DMS153 treated with DMSO at 0.1 percent for 48 hours (cell line): ENCODE data around the gene INVS.
"Not testable (repeated sequence)": the region's sequence is repeated elsewhere in the genome, so short reads cannot be mapped to it uniquely, and the experiment has no call there.

Source experiments
- DNase-seq: peaks from one replicate; lab custom pipeline; 2025; ENCODE audit not compliant: unreplicated experiment; lab: John Stamatoyannopoulos, UW

The INVS gene, protein sequence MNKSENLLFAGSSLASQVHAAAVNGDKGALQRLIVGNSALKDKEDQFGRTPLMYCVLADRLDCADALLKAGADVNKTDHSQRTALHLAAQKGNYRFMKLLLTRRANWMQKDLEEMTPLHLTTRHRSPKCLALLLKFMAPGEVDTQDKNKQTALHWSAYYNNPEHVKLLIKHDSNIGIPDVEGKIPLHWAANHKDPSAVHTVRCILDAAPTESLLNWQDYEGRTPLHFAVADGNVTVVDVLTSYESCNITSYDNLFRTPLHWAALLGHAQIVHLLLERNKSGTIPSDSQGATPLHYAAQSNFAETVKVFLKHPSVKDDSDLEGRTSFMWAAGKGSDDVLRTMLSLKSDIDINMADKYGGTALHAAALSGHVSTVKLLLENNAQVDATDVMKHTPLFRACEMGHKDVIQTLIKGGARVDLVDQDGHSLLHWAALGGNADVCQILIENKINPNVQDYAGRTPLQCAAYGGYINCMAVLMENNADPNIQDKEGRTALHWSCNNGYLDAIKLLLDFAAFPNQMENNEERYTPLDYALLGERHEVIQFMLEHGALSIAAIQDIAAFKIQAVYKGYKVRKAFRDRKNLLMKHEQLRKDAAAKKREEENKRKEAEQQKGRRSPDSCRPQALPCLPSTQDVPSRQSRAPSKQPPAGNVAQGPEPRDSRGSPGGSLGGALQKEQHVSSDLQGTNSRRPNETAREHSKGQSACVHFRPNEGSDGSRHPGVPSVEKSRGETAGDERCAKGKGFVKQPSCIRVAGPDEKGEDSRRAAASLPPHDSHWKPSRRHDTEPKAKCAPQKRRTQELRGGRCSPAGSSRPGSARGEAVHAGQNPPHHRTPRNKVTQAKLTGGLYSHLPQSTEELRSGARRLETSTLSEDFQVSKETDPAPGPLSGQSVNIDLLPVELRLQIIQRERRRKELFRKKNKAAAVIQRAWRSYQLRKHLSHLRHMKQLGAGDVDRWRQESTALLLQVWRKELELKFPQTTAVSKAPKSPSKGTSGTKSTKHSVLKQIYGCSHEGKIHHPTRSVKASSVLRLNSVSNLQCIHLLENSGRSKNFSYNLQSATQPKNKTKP

DNA sequence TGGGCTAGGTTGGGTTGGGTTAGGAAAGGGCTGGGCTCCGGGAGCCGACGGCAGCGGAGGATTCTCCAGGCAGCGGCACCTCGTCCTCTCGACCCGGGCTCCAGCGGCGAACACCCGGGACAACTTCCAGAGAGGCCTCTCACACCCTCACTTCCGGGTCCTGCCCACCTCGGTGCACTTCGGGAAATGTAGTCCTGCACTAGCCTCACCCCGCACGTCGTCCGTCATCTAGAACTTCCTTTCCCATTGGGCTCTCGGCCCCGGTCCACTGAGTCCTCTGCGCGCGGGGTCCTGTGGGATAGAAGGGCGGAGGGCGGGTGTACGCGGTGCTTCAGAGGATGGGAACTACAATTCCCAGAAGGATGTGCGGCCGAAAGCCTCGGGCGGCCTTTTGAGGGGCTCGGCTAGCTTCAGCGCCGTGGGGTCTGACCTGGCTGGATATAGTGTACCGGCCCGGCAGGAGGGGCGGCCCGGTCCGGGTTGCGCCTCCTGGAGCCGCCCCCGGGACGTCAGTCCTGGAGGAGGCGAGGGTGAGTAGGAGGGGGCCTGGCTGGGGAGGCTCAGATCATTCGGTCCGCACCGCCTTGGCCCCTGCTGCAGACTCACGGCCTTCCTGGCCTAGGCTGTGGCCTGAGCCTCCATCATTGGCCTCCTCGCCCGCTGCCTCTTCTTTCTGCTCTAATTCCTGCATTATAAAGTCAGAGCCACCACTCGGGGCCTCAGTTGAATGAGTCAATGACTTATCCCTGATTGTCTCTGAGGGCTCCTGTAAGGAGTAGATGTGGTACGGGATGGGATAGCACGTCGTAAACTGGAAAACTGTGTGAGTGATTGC lies at the start of gene INVS, which contains the start of gene ERP44:
Gene INVS, plus strand, starts transcription at position 357 of the 835 bp plus-strand sequence. CDS start 5,279 bp downstream, outside the sequence.
Gene ERP44, minus strand, starts transcription at position 114 of the 835 bp plus-strand sequence. CDS start 160 bp downstream, outside the sequence.
- peak; percentile 97 for DNase-seq

DNA sequence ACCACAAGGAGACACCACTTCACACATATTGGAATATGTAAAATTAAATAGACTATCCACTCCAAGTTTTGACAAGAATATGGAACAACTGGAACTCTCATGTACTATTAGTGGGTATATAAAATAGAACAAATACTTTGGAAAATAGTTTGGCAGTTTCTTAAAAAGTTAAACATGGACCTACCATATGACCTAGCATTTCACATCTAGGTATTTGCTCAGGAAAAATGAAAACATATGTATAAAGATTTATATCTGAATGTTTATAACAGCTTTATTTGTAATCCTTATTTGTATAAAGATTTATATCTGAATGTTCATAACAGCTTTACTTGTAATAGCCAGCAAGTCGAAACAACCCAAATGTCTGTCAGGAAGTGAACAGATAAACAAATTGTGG lies 49.5 kb upstream of the INVS start:
- DNase-seq: no peak

DNA sequence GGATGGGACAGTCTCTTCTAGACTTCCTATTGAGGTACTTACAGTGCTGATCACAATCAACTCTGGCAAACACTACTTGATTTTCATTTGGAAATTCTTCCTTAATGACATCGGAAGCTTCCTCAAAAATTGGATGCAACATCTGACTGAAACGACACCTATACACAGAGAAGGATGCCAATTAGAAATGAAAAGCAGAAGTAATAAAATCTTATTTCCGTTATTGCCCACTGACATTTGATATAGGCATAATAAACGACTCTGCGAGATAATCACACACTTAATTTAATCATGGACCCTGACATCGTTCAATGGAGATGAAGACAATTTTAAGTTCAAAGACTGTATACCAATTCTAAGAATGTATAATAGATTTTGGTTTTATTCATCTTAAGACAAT lies 46.7 kb upstream of the INVS start:
- no peak for DNase-seq

DNA sequence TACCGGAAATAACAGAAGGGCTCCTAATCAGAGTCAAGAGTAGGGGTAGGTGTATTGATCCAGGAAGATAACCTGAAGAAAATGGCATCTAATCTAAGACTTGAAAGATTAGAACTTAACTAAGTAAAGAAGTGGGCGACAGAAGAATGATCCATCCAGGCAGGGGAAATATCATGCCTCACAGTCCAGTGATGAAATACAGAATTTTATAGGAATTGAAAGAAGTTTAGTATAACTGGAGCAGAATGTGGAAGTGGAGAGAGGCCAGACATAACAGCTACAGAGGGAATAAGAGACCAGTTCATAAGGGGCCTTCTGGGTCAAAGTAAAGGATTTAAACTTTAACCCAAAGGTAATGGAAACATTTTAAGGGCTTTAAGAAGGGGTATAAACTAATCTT lies 42.5 kb upstream of the INVS start:
- DNase-seq: no peak

GRCh38 chr9:100057624-100058023 lies 41.4 kb upstream of the INVS start:
- no peak for DNase-seq

DNA sequence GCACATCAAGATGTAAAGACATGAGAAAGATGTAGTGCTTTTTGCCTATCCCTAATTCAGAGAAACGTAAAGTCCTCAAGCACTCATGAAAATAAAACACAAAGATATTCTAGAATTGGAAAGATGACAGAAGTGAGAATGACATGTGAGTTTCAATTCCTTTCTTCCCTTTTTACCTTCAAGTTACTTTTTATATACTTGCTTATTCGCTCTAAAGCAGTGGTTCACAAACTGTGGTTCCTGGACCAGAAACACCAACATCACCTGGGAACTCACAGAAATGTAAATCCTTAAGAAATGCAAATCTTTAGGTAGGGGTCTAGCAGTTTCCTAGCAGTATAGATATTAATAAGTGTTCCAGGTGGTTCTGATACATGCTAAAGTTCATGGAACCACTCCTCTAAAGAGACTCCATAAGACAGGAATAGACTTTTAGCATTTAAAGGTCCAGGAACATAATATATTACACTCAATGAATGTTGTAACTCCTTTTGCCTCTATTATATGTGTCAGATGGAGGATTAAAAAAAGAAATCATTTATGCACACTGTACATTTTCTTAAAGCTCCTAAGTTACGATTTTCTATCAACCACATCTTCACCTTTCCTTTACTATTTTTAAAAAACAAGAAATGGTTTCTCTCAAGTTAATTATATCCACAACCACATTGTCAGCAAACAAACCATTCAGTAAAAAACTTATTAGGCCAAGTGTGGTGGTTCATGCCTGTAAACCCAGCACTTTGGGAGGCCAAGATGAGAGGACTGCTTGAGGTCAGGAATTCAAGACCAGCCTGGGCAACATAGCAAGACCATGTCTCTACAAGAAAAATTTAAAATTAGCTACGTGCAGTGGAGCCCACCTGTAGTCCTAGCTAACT lies 40.1 kb upstream of the INVS start:
- no peak for DNase-seq

- not testable (repeated sequence) for DNase-seq
Measured at GRCh38 chr9:100062683-100063082, 36.4 kb upstream of the INVS start.

GRCh38 chr9:100063185-100063584 lies 35.9 kb upstream of the INVS start:
- no peak for DNase-seq

- DNase-seq: no peak
Measured at GRCh38 chr9:100064872-100065581, 34.0 kb upstream of the INVS start.

DNA sequence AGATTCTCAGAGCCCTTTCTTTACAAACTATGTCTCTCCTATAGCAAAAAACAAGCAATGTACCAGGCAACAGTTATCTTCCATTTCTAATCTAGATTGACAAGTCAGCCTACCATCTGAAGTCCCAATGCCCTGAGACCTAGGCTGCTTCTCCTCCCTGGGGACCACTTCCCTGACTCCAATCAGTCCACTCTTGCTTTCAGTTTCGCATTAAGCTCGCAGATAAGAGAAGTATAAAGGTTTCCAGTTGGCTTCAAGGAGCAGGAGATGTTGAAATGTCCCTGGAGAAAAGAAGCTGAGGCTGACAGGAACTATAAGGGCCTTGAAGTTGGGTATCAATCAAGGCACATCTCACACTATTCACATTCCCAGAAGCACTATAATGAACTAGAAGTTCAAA lies 32.5 kb upstream of the INVS start:
- no peak for DNase-seq

DNA sequence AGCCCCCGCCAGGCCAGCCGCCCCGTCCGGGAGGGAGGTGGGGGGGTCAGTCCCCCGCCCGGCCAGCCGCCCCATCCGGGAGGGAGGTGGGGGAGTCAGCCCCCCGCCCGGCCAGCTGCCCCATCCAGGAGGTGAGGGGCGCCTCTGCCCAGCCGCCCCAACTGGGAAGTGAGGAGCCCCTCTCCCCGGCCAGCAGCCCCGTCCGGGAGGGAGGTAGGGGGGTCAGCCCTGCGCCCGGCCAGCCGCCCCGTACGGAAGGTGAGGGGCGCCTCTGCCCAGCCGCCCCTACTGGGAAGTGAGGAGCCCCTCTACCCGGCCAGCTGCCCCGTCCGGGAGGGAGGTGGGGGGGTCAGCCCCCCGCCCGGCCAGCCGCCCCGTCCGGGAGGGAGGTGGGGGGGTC lies 31.1 kb upstream of the INVS start:
- DNase-seq: not testable (repeated sequence)

- DNase-seq: not testable (repeated sequence)
Measured at GRCh38 chr9:100069068-100069467, 30.0 kb upstream of the INVS start.

GRCh38 chr9:100070104-100071041 lies 28.7 kb upstream of the INVS start:
- DNase-seq: no peak

- DNase-seq: no peak
Measured at GRCh38 chr9:100071271-100071670, 27.8 kb upstream of the INVS start.

DNA sequence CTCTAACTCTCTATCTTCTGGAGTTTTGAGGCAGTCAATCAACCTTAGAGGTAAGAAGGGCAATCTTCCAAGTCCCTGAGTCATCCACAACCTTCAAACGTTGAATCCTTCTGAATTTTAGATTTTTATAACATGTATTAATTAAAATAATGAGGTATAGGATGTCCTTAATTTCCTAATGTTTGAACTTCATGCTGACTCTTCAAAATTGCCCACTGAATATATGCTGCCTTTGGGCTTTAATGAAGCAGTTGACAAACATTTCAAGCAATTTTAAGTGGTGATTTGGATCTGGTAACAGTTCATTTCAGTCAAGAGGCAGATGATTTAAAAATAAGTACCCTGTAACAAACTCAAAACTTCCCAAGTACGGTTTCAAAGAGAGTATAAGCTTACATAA lies 26.2 kb upstream of the INVS start:
- no peak for DNase-seq

DNA sequence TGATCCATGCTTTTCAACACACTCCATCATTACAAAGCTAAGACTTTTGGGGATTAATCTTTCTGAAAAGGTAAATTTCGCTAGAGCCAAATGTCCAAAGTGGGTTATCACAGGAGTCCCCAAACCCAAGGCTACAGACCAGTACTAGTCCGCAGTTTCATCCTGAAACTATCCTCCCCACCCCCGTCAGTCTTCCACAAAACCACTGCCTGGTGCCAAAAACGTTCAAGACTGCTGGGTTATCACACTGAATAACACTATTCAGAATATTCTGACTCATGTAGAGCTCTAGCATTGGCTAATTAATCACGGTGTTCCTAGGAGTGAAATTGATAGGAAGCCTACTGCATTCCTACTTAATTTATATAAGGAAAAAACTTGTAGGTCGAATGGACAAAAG lies 24.9 kb upstream of the INVS start:
- no peak for DNase-seq

- no peak for DNase-seq
Measured at GRCh38 chr9:100074989-100075388, 24.1 kb upstream of the INVS start.

DNA sequence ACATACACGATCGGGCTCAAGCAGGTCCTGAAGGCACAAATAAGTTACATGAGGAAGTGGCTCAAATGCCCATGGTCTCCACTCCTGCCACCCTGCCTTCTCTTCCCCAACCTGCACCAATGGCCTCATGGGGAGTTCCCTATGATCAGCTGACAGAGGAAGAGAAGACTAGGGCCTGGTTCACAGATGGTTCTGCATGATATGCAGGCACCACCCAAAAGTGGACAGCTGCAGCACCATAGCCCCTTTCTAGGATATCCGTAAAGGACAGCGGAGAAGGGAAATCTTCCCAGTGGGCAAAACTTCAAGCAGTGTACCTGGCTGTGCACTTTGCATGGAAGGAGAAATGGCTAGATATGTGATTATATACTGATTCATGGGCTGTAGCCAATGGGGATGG lies 22.8 kb upstream of the INVS start:
- not testable (repeated sequence) for DNase-seq
